Inferior parietal cortex (tissue), 1 donor: Measurements from ENCODE around the gene LYPD3.
"Not testable (repeated sequence)": the region's sequence is repeated elsewhere in the genome, so short reads cannot be mapped to it uniquely, and the experiment has no call there.

Experiments
- DNase-seq: peaks from one replicate; pipeline ENCODE4 v3.0.0-alpha.2; 2016; ENCODE audit errors: extremely low spot score

LYPD3 gene

GRCh38 chr19:43465468-43466120 is at the start of gene LYPD3:
Gene LYPD3 (minus strand): TSS chr19:43465608. CDS start chr19:43465571, 37 bp downstream.
- no peak for DNase-seq

GRCh38 chr19:43512399-43512798 is 47.0 kb upstream of the LYPD3 start:
- not testable (repeated sequence) for DNase-seq

DNA sequence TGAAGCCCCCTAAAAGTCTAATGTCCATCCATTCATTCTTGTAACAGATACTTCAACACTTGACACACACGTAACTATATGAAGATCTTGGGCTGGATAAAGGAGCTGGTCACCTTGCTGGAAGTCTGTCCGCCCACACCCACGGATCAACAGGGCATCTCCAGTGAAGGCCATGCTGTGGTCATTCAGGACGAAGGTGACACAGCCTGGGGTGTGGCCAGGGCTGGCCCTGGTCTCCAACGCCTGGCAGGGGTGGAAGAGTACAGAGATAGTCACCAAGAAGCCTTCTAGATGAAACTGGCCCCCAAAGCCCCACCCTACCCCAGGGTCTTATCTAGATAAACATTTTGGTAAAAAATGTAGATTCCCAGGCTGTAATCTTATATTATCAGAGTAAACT is 45.9 kb upstream of the LYPD3 start:
- DNase-seq, result no peak

DNA sequence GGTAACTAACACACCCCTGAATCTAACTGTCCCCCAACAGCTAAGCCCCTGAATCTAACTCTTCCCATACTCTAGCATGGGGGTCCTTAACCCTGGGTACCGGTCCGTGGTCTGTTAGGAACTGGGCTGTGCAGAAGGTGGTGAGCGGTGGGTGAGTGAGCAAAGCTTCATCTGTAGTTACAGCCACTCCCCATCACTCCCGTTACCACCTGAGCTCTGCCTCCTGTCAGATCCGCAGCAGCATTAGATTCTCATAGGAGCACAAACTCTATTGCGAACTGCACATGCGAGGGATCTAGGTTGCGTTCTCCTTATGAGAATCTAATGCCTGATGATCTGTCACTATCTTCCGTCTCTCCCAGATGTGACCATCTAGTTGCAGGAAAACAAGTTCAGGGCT is 45.3 kb upstream of the LYPD3 start:
- DNase-seq, result no peak

DNA sequence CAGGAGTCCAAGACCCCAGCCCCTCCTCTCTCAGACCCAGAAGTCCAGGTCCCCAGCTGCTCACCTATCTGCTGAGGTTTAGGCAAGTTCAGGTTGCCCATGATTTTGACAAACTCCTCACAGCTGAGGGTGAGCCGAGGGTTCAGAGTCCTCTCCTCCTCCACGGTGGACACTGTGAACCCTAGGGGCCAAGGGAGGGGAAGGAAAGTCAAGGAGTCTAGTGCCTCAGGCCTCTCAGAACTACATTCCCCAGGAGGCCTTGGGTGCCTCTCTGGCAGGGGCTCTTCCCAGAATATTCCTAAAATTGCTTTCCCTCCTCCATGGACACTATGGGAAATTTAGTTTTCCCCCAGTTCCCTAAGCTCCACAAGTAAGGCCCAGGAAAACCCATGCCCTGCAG is 42.5 kb upstream of the LYPD3 start:
- no peak for DNase-seq

DNA sequence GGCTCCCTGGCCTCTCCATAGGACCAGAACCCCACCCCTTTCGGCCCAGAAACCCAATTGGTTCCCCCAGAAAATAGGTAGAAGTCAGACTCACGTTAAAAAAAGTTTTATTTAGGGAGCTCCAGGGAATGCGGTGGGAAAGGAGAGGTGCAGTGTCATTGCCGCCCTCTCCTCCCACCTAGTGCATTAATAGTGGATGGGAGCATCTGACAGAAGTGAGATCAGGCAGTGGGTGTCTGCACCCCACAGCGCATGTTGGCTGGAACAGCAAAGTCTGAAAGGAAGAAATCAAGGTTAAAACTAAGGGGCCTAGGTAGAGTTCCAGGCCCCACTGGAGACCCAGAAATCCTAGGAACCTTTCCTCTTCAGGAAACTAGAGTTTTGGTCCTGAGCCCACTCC is 41.2 kb upstream of the LYPD3 start:
- DNase-seq, result no peak

GRCh38 chr19:43505941-43506340 is 40.5 kb upstream of the LYPD3 start:
- no peak for DNase-seq

DNA sequence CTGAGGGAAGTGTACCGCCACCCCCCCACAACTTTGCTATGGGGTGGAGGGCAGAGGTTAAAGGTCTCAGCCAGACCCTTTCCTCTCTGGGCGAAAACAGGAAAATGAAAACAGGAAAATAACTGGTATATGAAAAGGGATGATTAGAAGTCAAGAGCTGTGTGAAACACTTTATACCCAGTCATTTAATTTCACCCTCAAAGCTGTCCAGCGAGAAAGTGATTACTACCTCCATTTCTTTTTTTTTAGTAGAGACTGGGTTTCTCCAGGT is 39.7 kb upstream of the LYPD3 start:
- no peak for DNase-seq

DNA sequence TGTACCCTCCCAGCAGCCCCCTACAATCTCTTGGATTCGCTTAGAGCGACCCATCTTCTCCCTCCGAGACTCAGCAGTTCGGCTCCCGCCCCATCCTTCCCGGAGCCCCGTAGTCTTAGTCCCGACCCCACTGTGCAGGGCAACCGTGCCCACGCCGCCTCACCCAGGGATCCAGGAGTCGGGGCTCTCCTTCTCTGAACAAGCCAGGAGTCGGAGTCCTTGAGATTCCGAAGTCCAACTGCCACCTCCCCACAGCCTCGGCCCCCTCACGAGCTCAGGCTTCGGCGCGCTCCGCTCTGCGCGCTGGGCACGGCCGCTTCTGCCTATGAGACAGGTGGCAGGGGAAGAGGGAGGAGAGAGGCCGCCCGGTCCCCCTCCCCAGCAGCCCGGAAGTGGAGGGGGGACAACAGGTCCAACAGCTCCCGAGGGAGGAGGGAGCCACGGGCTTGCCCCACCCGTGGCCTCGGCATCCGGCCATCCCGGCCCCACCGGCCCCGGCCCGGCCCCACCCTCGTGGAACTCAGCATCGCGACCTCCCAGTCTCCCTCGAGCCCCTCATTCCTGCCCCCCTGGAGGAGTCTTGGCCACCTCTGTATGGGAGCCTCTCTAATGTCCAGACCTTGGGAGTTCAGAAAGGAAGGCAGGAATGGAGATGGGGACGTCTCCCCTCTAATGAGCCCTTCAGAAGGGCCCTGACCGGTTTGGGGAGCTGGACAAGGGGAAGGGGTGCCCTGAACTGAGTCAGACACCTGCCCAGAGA is 39.2 kb upstream of the LYPD3 start, which contains the start of gene PHLDB3:
Gene PHLDB3, minus strand, starts transcription at position 321 of the 760 bp plus-strand sequence. CDS start 628 bp downstream, outside the sequence.
- DNase-seq, result no peak

- peak; percentile 94 for DNase-seq
These were observed 38.4 kb upstream of the LYPD3 start for GRCh38 chr19:43503501-43504425.

- no peak for DNase-seq
These were observed 37.1 kb upstream of the LYPD3 start for GRCh38 chr19:43502419-43502976.

GRCh38 chr19:43501661-43502418 is 36.4 kb upstream of the LYPD3 start:
- no peak for DNase-seq

- DNase-seq, result no peak
These were observed 33.6 kb upstream of the LYPD3 start for GRCh38 chr19:43499042-43499441.

GRCh38 chr19:43498233-43498842 is 32.9 kb upstream of the LYPD3 start:
- no peak for DNase-seq

- DNase-seq, result no peak
These were observed 31.6 kb upstream of the LYPD3 start for GRCh38 chr19:43496960-43497359.

DNA sequence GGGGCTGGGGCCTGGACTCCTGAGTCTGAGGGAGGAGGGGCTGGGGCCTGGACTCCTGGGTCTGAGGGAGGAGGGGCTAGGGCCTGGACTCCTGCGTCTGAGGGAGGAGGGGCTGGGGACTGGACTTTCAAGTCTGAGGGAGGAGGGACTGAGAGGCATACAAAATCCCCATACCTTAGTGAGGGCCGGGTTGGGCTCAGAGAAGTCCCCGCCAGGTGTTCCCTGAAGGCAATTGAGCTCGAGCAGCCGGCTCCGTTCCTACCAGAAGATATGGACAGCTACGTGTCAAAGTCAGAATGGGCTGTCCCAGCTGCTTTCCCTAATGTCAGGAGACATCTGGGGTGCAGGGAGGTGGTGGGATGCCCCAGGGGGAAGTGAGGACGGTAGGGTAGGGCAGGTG is 29.7 kb upstream of the LYPD3 start:
- DNase-seq, result no peak

GRCh38 chr19:43490759-43491158 is 25.4 kb upstream of the LYPD3 start:
- DNase-seq, result no peak

DNA sequence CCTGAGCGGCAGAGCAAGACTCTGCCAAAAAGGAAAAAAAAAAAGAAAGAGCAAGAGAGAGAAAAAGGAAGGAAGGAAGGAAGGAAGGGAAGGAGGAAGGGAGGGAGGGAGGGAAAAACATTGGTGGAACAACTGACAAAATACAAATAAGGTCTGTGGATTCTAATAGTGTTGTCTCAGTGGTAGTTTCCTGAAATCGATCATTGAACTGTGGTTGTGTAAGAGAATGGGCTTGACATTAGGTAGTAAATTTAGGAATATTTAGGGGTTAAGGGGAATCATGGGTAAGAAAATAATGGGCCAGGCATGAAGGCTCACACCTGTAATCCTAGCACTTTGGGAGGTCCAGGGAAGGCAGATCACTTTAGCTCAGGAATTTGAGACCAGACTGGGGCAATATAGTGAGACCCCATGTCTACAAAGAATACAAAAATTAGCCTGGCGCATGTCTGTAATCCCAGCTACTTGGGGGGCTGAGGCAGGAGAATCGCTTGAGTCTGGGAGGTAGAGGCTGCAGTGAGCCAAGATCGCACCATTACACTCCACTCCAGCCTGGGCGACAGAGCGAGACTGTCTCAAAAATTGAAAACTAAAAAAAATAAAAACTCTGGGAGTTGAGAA is 24.7 kb upstream of the LYPD3 start:
- DNase-seq, result no peak

- DNase-seq, result no peak
These were observed 23.9 kb upstream of the LYPD3 start for GRCh38 chr19:43489310-43489709.

- no peak for DNase-seq
These were observed 22.8 kb upstream of the LYPD3 start for GRCh38 chr19:43488179-43488578.

DNA sequence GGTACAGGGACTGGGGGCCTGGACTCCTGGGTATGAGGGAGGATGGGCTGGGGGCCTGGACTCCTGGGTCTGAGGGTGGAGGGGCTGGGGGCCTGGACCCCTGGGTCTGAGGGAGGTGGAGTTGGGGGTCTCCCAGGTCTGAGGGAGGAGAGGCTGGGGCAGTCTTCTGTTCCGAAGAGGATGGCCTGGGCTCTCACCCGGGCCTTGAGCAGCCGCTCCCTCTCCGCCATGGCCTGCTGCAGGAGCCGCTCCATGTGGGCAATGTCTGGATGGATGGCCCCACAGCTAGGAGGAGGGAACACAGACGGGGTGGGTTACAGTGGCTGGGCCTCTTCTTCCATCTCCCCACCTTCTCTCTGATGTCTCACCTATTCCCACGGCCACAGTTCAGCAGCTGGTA is 21.0 kb upstream of the LYPD3 start:
- DNase-seq, result no peak
